DMS 273 (cell line): Measurements from ENCODE around the gene WDR27.

Source experiments
- DNase-seq: peaks from one replicate; lab custom pipeline; 2025; ENCODE audit not compliant: unreplicated experiment; lab: John Stamatoyannopoulos, UW

The WDR27 gene

GRCh38 chr6:169411722-169412121 lies 290.1 kb downstream of the WDR27 start:
- no peak for DNase-seq

- no peak for DNase-seq
These were observed 290.5 kb downstream of the WDR27 start for GRCh38 chr6:169411296-169411695.

DNA sequence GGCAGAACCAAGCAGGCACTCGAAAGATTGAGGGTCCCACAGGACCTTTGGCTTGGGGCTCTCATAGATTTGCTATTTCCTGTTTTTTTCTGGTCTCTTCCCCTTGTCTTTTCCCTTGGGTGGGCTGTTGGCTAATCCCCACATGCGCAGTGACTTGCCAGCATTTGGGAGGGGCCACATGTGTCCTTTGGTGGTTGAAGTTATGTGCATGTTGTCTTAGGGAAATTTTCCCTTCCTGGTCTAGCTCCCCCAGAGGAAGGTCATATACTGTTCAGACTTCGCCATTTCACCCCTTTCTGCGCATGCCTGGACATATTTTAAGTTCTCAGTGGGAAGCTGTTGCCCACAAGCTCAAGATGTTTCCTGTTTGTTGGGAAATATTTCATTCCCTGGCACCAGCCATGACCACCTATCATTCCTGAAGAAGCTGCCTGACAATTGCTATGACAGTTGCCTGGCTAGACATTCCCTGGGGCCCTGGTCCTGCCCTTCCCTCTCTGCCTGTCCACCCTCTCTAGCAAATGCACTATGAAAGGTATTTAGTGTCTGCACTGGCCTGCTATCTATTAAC lies 292.0 kb downstream of the WDR27 start:
- DNase-seq = no peak

DNA sequence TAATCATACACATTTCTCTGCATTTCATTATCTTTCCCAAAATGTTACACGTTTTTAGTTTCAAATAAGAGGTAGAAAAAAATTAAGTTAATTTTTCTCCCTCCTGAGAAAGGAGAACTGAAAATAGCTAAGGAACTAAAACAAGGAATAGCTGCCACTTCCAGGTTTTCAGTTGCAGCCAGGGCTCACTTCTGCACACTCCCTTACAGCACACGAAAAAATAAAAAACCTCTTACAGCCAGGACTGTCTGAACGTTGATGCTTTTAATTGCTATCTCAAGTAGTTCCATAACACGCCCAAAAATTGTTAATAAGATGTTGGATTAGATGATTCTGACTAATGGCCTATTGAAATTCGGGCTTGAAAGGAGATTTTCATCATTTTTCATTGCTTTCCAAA lies 294.5 kb downstream of the WDR27 start:
- no peak for DNase-seq
